A549 (cell line): Measurements from ENCODE around the gene GRK6.

Experiments
- CEBPB ChIP-seq, 2 experiments: fragments of >200 bp in 1 of 2; sonication (Bioruptor Twin) in 1 of 2; formaldehyde crosslinking in 1 of 2; IDR thresholded peaks; 2 replicates each; pipeline ENCODE4 v1.6.1; 2012 to 2016
- CTCF ChIP-seq: fragments of >200 bp; sonication (Bioruptor Twin); formaldehyde crosslinking; IDR thresholded peaks from 3 replicates; pipeline ENCODE4 v1.5.1; 2016
- KDM1A ChIP-seq: fragments of 200-600 bp; sonication (generic); IDR thresholded peaks from 2 replicates; pipeline ENCODE4 v1.6.1; 2016; ENCODE audit warnings: low read depth, mild to moderate bottlenecking
- PHF8 ChIP-seq: fragments of 200-600 bp; sonication (generic); IDR thresholded peaks from 2 replicates; pipeline ENCODE4 v1.6.1; 2016; ENCODE audit warnings: low read depth, mild to moderate bottlenecking, antibody characterized with exemption, moderate library complexity, borderline replicate concordance
- RAD21 ChIP-seq, 2 experiments: fragments of >200 bp in 1 of 2; sonication (Bioruptor Twin) in 1 of 2; formaldehyde crosslinking in 1 of 2; IDR thresholded peaks in 1 of 2; conservative IDR thresholded peaks in 1 of 2; 2 replicates in 1 of 2; 3 replicates in 1 of 2; pipeline ENCODE4 v1.6.1; 2012 to 2018; ENCODE audit warnings: inconsistent platforms in 1 of 2
- RCOR1 ChIP-seq: fragments of 150-350 bp; IDR thresholded peaks from 2 replicates; pipeline ENCODE4 v1.6.1; 2014; ENCODE audit warnings: antibody characterized with exemption, low read length, low read depth

GRCh38 chr5:177471610-177472356, 45.3 kb downstream of the GRK6 start:
- TF ChIP-seq CTCF (no peak), RCOR1 (no peak), PHF8 (no peak), KDM1A (no peak), RAD21 (conservative IDR thresholded peaks at IDR 0.05 in 1 of 2, IDR thresholded peaks at IDR 0.05 in 1 of 2) (no peak), CEBPB (IDR thresholded peaks at IDR 0.05) (no peak)
